GM21737 (cell line): ENCODE data around the gene PPP6C.
"Not testable (repeated sequence)": the region's sequence is repeated elsewhere in the genome, so short reads cannot be mapped to it uniquely, and the experiment has no call there.

ENCODE experiments used
- ATAC-seq: cut with Tn5 transposase; IDR thresholded peaks from one replicate; pipeline ENCODE4 v1.9.1; 2021; ENCODE audit warnings: mild to moderate bottlenecking, moderate library complexity; ENCODE audit not compliant: unreplicated experiment

The PPP6C gene

GRCh38 chr9:125183054-125183453 lies 6.5 kb downstream of the PPP6C start:
- ATAC-seq = no peak

GRCh38 chr9:125181756-125182155 lies 7.8 kb downstream of the PPP6C start:
- ATAC-seq = not testable (repeated sequence)

- ATAC-seq = no peak
These were observed 8.7 kb downstream of the PPP6C start for GRCh38 chr9:125180876-125181275.

- not testable (repeated sequence) for ATAC-seq
These were observed 9.8 kb downstream of the PPP6C start for GRCh38 chr9:125179776-125180175.

GRCh38 chr9:125177888-125178287 lies 11.7 kb downstream of the PPP6C start:
- no peak for ATAC-seq

- no peak for ATAC-seq
These were observed 13.0 kb downstream of the PPP6C start for GRCh38 chr9:125176636-125177035.

- no peak for ATAC-seq
These were observed 17.4 kb downstream of the PPP6C start for GRCh38 chr9:125172031-125172755.

- no peak for ATAC-seq
These were observed 19.7 kb downstream of the PPP6C start for GRCh38 chr9:125169895-125170294.

- ATAC-seq = no peak
These were observed 22.8 kb downstream of the PPP6C start for GRCh38 chr9:125166762-125167161.

- ATAC-seq = not testable (repeated sequence)
These were observed 26.7 kb downstream of the PPP6C start for GRCh38 chr9:125162891-125163290.

- ATAC-seq = no peak
These were observed 28.2 kb downstream of the PPP6C start for GRCh38 chr9:125161284-125161918.

- ATAC-seq = no peak
These were observed 28.9 kb downstream of the PPP6C start for GRCh38 chr9:125160750-125161149.

GRCh38 chr9:125156551-125156950 lies 33.1 kb downstream of the PPP6C start:
- no peak for ATAC-seq

GRCh38 chr9:125153712-125154367 lies 35.8 kb downstream of the PPP6C start:
- ATAC-seq = no peak

- ATAC-seq = no peak
These were observed 37.9 kb downstream of the PPP6C start for GRCh38 chr9:125151730-125152129.

- ATAC-seq = no peak
These were observed 39.0 kb downstream of the PPP6C start for GRCh38 chr9:125150349-125151245.

GRCh38 chr9:125147401-125147951 lies 42.1 kb downstream of the PPP6C start:
- ATAC-seq = no peak

- ATAC-seq = no peak
These were observed 43.4 kb downstream of the PPP6C start for GRCh38 chr9:125146247-125146646.

GRCh38 chr9:125145425-125145824 lies 44.2 kb downstream of the PPP6C start:
- no peak for ATAC-seq

GRCh38 chr9:125143377-125144090 lies 46.1 kb downstream of the PPP6C start, which contains the start of gene SCAI:
SCAI (minus strand) TSS chr9:125143528; CDS start chr9:125143437, 91 bp downstream.
- ATAC-seq = peak; percentile 98
